ENCODE measurements around the gene SH3D19. TPM values are rescaled to one million over a fixed set of nuclear protein-coding genes. Genes with fewer than 3 reads are reported as not detected.

Gene SH3D19
- total RNA-seq, 2 donors from 2014 or later, result 94.8 to 143 TPM

DNA sequence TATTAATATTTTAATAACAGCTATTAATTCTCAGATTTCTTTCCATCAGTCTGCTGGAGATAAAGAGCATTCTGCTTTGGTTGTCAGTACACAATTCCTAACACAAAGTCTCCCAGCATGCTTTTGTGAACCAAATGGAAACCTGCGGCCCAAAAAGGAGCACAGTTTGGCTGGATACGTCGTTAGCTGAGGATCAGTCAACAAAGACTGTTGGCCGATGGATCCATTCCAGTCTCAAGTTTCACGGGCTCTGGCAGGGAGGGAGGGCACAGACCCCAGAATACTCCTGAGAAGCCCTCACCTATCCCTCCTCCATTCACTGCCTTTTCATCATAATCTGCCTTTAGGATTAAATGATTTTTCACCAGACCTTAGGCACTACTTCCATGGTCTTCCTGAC is 74.7 kb downstream of the SH3D19 start:
- no peak for DNase-seq (ENCODE audit: low spot score)
- peaks cover 0 to 7% of the 10 kb centered on the region in 2 donors for H3K4me1 ChIP-seq (ENCODE audit: control insufficient read depth in 1 of 2, low read depth in 2 of 2)
- no peak overlapping the region for H3K27ac ChIP-seq
- H3K9me3 ChIP-seq, result no peaks in the 10 kb centered on the region
- H3K36me3 ChIP-seq, result no peaks in the 10 kb centered on the region
- H3K4me3 ChIP-seq, result no peak overlapping the region
- no peaks in the 10 kb centered on the region for H3K27me3 ChIP-seq (replicated peaks; ENCODE audit: insufficient read depth)
- TF ChIP-seq, protein P1, sequence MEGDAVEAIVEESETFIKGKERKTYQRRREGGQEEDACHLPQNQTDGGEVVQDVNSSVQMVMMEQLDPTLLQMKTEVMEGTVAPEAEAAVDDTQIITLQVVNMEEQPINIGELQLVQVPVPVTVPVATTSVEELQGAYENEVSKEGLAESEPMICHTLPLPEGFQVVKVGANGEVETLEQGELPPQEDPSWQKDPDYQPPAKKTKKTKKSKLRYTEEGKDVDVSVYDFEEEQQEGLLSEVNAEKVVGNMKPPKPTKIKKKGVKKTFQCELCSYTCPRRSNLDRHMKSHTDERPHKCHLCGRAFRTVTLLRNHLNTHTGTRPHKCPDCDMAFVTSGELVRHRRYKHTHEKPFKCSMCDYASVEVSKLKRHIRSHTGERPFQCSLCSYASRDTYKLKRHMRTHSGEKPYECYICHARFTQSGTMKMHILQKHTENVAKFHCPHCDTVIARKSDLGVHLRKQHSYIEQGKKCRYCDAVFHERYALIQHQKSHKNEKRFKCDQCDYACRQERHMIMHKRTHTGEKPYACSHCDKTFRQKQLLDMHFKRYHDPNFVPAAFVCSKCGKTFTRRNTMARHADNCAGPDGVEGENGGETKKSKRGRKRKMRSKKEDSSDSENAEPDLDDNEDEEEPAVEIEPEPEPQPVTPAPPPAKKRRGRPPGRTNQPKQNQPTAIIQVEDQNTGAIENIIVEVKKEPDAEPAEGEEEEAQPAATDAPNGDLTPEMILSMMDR (IDR thresholded peaks at IDR 0.05), result no peak
- no peak for ATAC-seq (ENCODE audit: insufficient number of reproducible peaks, low FRiP score, low read depth)

DNA sequence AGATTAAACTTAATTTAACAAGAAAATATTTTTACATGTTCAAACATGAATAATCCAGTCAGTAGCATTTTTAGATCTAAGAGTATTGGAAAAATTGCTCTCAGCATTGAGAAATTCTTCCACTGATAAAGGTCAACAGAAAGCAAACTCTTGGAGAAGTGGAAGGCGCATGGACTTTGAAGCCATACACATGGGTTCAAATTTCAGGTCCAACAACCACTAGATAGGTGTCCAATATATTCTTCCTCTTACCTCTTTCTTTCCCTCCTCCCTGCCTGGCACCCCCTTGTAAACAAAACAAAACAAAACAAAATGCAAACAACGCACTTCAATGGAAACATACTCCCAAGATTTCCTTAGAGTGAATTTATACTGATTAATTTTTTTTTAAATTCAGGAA is 76.9 kb downstream of the SH3D19 start:
- Histone ChIP-seq H3K27ac (no peak overlapping the region), H3K9me3 (no peaks in the 10 kb centered on the region), H3K4me3 (no peak overlapping the region), H3K36me3 (no peaks in the 10 kb centered on the region), H3K27me3 (replicated peaks; ENCODE audit: insufficient read depth) (no peaks in the 10 kb centered on the region), H3K4me1 (ENCODE audit: control insufficient read depth in 1 of 2, low read depth in 2 of 2) (peaks cover 0 to 14% of the 10 kb centered on the region in 2 donors)
- ATAC-seq (ENCODE audit: insufficient number of reproducible peaks, low FRiP score, low read depth) (no peak), DNase-seq (ENCODE audit: low spot score) (no peak)
- TF ChIP-seq, protein P1 (IDR thresholded peaks at IDR 0.05), result no peak

DNA sequence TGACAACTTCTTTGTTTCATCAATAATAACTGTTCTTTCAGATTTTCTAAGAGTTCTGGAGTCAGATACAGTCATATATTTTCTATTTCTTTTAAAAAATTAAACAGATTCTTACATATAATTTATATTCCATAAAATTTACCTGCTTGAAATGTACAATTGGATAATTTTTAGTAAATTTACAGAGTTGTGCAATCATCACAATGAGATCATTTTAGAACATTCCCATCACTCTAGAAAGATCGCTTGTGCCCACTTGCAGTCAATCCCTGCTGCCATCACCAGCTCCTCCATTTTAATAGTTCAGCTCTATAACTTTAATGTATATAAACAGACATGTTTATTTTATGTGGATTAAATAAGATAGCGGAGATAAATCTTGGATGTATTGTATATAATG is 78.0 kb downstream of the SH3D19 start:
- H3K9me3 ChIP-seq, result no peaks in the 10 kb centered on the region
- no peak overlapping the region for H3K27ac ChIP-seq
- no peaks in the 10 kb centered on the region for H3K36me3 ChIP-seq
- H3K4me1 ChIP-seq (ENCODE audit: control insufficient read depth in 1 of 2, low read depth in 2 of 2), result peaks cover 0 to 15% of the 10 kb centered on the region in 2 donors
- no peak overlapping the region for H3K4me3 ChIP-seq
- no peaks in the 10 kb centered on the region for H3K27me3 ChIP-seq (replicated peaks; ENCODE audit: insufficient read depth)
- TF ChIP-seq, protein P1 (IDR thresholded peaks at IDR 0.05), result no peak
- no peak for DNase-seq (ENCODE audit: low spot score)
- no peak for ATAC-seq (ENCODE audit: insufficient number of reproducible peaks, low FRiP score, low read depth)

DNA sequence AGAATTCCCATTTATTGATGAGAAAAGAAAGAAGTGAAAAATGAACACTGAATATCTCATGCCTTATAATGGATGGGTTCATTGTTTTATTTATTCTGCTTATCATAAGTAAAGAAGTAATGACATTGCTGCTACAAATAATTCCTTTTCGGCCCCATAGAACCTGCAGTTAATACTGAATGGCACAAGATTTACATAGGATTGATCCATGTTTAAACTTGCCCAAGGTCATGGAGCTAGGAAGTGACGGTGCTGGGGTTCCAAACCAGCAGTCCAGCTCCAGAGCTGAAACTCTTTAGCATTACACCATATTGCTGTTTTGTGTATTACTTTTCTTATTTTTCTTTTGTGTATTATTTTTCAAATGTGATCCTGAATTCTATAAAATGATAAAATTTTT is 78.7 kb downstream of the SH3D19 start:
- H3K27me3 ChIP-seq (replicated peaks; ENCODE audit: insufficient read depth), result no peaks in the 10 kb centered on the region
- ATAC-seq (ENCODE audit: insufficient number of reproducible peaks, low FRiP score, low read depth) (no peak), DNase-seq (ENCODE audit: low spot score) (no peak)
- peaks cover 0 to 9% of the 10 kb centered on the region in 2 donors for H3K4me1 ChIP-seq (ENCODE audit: control insufficient read depth in 1 of 2, low read depth in 2 of 2)
- no peaks in the 10 kb centered on the region for H3K9me3 ChIP-seq
- no peak overlapping the region for H3K4me3 ChIP-seq
- TF ChIP-seq, protein P1 (IDR thresholded peaks at IDR 0.05), result no peak
- H3K36me3 ChIP-seq, result no peaks in the 10 kb centered on the region
- no peak overlapping the region for H3K27ac ChIP-seq

DNA sequence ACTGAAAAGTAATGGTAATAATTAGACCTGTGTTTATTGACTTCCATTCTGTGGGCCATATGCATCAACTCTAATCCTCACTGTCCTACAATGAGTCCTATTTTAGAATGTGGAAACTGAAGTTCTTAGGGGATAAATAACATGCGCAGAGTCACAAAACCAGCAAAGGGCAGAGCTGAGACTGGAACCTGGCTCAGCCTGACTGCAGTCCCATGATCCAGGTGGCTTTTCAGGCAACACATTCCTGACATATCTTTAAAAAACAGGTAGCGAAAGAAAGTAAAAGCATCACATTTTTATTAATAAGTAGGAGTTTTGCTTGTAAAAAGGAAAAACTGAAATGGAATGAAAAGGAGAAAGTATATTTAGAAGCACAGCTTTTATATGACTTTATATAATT is 83.1 kb downstream of the SH3D19 start:
- Histone ChIP-seq H3K4me3 (no peak overlapping the region), H3K27me3 (replicated peaks; ENCODE audit: insufficient read depth) (no peaks in the 10 kb centered on the region), H3K36me3 (no peaks in the 10 kb centered on the region), H3K4me1 (ENCODE audit: control insufficient read depth in 1 of 2, low read depth in 2 of 2) (peaks cover 0 to 8% of the 10 kb centered on the region in 2 donors), H3K27ac (no peak overlapping the region), H3K9me3 (no peaks in the 10 kb centered on the region)
- no peak for DNase-seq (ENCODE audit: low spot score)
- no peak for ATAC-seq (ENCODE audit: insufficient number of reproducible peaks, low FRiP score, low read depth)
- TF ChIP-seq, protein P1 (IDR thresholded peaks at IDR 0.05), result no peak

Measured in thoracic aorta (tissue), 2 donors.